ENCODE results near the gene HCK.

The HCK gene

DNA sequence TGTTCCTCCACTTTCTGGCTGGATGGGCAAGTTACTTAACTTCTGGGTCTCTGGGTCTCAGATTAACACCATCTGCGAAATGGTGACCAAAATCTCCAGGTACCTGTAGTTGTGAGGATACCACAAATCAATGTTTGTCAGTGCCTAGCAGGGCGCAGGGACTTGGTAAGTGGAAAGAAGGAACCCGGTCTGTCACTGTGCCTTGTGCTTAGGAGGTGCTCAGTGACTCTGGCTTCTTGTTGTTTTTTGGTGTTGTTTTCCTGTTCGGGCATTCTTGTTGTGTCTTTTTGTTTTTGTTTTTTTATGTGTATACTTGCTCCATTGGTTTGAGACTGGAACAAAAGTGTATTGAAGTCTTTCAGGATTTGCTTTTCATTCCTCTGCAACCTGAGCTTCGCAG is 75.3 kb downstream of the HCK start:
- no peak for DNase-seq (ENCODE audit: low read depth)

DNA sequence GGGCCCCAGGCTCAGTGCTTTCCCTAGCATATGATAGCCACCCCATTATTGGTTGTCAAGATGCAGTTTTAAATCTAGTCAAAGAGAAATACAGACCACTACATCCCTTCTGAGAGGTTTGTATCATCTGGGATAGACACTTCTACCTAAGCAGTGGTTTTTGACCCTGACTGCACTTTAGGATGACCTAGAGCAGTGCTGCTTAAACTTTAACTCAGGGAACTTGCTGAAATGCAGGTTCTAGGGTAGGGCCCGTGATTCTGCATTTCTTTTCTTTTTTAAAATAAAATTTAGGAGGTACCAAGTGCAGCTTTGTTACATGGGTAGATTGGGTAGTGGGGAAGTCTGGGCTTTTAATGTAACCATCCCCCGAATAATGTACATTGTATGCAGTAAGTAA is 76.1 kb downstream of the HCK start:
- no peak overlapping the region for H3K4me3 ChIP-seq (ENCODE audit: low read length)
- DNase-seq (ENCODE audit: low read depth), result no peak
- TF ChIP-seq, protein P1, sequence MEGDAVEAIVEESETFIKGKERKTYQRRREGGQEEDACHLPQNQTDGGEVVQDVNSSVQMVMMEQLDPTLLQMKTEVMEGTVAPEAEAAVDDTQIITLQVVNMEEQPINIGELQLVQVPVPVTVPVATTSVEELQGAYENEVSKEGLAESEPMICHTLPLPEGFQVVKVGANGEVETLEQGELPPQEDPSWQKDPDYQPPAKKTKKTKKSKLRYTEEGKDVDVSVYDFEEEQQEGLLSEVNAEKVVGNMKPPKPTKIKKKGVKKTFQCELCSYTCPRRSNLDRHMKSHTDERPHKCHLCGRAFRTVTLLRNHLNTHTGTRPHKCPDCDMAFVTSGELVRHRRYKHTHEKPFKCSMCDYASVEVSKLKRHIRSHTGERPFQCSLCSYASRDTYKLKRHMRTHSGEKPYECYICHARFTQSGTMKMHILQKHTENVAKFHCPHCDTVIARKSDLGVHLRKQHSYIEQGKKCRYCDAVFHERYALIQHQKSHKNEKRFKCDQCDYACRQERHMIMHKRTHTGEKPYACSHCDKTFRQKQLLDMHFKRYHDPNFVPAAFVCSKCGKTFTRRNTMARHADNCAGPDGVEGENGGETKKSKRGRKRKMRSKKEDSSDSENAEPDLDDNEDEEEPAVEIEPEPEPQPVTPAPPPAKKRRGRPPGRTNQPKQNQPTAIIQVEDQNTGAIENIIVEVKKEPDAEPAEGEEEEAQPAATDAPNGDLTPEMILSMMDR (conservative IDR thresholded peaks at IDR 0.05; ENCODE audit: low read length), result no peak

More for the DNA sequence above, 75.3 kb downstream of the HCK start:
- H3K4me3 ChIP-seq (ENCODE audit: low read length), result no peak overlapping the region
- TF ChIP-seq, protein P1 (conservative IDR thresholded peaks at IDR 0.05; ENCODE audit: low read length), result no peak

DNA sequence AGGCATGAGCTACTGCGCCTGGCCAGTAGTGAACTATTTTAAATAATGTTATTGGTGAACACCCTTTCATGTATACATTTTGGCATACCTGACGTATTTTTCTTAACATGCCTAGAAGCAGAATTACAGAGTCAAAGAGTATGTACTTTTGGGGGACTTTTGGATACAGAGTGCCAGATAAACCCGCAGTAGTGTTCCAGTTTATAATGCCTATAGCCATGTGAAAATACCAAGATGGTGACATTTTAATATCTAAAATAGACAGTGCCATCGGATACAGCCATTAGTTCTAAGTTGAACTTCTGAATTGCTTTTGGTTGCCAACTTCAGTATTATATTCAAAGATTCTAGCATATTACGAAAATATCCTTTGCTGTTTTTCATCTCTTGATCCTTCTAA is 77.8 kb downstream of the HCK start:
- TF ChIP-seq, protein P1 (conservative IDR thresholded peaks at IDR 0.05; ENCODE audit: low read length), result no peak
- no peak overlapping the region for H3K4me3 ChIP-seq (ENCODE audit: low read length)
- no peak for DNase-seq (ENCODE audit: low read depth)

DNA sequence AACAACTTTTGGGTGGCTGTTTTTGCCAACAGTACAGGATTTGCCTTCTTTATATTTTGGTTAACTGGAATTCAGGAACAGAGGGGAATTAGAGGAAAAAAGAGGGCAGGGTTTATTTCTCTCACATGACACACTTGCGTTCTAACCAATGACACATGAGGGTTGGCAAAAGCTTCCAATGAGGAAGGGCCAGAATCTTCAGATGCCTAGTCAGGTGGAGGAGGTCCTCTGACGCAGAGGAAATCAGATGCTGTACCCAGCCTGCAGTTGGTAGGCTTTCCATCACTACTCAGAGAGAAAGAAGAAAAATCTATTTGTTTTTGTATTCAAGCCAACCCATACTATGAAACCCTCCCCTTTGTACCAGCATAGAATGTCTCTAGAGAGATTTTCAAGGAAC is 78.3 kb downstream of the HCK start:
- TF ChIP-seq, protein P1 (conservative IDR thresholded peaks at IDR 0.05; ENCODE audit: low read length), result no peak
- no peak overlapping the region for H3K4me3 ChIP-seq (ENCODE audit: low read length)
- DNase-seq (ENCODE audit: low read depth), result no peak

DNA sequence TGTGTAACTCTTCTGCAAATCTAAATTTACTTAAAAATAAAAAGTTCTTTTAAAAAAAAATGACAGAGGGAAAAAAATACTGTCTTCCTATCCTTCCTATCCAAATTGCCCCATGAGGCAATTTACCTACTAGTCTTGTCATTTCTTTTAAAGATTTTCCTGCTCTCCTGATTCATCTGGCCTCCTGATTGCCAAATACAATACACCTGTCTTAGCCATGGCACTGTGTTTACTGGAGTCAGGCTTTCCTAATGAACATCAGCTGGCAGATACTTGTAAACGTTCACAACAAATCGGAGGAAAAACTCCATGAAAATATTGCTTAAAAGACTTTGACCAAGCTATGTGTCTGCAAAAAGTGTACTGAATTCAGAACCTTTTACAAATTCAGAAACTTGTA is 78.9 kb downstream of the HCK start:
- TF ChIP-seq, protein P1 (conservative IDR thresholded peaks at IDR 0.05; ENCODE audit: low read length), result no peak
- no peak overlapping the region for H3K4me3 ChIP-seq (ENCODE audit: low read length)
- DNase-seq (ENCODE audit: low read depth), result no peak

DNA sequence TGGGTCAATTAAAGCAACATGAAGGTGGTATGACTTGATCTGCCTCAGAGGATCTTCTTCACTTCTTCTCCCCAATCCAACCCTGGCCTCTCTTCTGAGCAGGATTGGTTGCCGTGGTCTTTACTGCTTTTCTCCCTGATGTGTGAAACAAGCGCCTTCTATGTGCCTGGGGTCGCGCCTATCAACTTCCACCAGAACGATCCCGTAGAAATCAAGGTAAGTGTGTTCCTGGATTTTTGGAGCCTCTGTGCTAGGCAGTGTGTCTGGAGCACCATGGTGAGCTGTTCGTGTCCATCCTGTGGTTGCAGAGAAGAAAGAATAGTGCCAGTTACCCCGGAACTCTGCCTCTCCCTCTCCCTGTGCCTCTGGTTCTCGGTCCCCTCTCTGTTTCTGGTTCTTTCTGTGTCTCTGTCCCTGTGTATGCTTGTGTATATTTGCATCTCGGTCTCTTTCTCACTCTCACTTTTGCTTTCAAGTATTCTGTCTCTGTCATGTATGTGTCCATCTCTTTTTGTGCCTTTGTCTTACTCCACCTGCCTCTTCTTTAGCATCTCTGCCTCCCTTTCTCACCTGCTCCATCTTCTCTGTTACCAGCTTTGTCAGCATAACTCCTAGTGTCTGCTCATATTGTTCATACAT is 81.0 kb downstream of the HCK start:
- TF ChIP-seq, protein P1 (conservative IDR thresholded peaks at IDR 0.05; ENCODE audit: low read length), result no peak
- DNase-seq (ENCODE audit: low read depth), result no peak
- no peak overlapping the region for H3K4me3 ChIP-seq (ENCODE audit: low read length)

DNA sequence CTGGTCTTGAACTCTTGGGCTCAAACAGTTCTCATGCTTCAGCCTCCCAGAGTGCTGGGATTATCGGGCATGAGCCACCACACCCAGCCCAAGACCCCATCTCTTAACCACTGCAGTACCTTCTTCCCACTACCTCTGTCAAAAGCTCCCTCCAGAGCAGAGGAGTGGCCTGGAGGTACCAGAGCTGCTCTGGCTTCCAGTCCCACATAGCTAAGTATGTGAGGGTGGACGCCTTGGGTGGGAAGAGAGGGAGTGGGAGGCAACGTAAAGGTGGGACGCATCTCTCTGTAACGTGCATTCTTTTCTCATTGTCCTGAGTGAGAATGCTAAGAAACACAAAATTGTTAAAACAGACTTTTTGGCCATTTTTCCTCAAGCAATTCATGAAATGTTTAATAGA is 82.0 kb downstream of the HCK start:
- DNase-seq (ENCODE audit: low read depth), result no peak
- no peak overlapping the region for H3K4me3 ChIP-seq (ENCODE audit: low read length)
- TF ChIP-seq, protein P1 (conservative IDR thresholded peaks at IDR 0.05; ENCODE audit: low read length), result no peak
